ENCODE data around the gene ENTPD3. TPM values are rescaled to one million over a fixed set of nuclear protein-coding genes. Genes with fewer than 3 reads are reported as not detected.

ENTPD3 gene
- total RNA-seq, 2 donors from 2014 or later, result not detected

DNA sequence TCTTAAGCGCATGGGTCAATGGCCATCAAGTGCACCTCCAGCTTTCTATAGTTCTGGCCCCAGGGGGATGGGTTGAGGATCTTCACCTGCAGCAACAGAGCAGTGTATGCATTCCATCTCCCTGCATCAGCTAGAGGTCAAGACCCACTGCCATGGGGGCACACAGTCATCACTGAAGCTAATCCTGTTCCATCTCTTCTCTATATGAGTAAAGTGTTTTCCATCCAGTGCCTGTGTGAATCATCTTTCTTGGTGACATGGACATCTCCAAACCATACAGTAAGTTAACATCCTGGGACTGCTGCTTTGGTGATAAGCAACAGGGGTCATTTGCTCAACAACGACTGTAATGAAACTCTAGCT, 4.4 kb upstream of the ENTPD3 start:
- H3K9me3 Mint-ChIP-seq, result peaks cover 4% of the 10 kb centered on the region
- no peak for ATAC-seq (replicated peaks)
- peaks cover 19% of the 10 kb centered on the region for H3K4me1 Mint-ChIP-seq
- H3K4me3 Mint-ChIP-seq, result no peak overlapping the region
- peaks cover 10% of the 10 kb centered on the region for H3K27me3 Mint-ChIP-seq
- no peaks in the 10 kb centered on the region for H3K36me3 Mint-ChIP-seq (ENCODE audit: low read depth)
- H3K27ac Mint-ChIP-seq, result no peak overlapping the region

DNA sequence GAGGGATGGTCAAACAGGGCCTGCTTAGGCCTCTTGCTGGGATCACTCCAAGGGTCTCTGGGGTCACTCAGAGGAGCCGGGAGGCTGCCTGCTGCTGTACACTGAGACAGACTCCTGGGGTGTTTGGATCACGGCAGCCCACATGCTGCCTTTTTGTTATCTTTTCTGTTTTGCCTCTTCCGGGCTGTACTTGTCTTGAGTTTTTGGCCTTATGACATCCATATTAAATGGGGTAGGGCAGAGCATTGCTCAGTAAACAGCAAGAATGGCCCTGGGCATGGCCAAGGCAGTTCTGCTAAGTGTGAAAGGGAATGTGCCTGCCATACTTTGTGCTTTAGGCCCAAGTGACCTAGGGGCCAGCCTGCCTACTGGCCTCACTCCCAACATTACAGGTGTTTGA, 771 bp upstream of the ENTPD3 start:
- Mint-ChIP-seq H3K36me3 (ENCODE audit: low read depth) (no peaks in the 10 kb centered on the region), H3K27me3 (peaks cover 23% of the 10 kb centered on the region), H3K27ac (no peak overlapping the region), H3K4me3 (peak overlapping the region; percentile 50), H3K9me3 (no peaks in the 10 kb centered on the region), H3K4me1 (peaks cover 6% of the 10 kb centered on the region)
- ATAC-seq (replicated peaks), result no peak

GRCh38 chr3:40387895-40388254, 891 bp downstream of the ENTPD3 start:
- Mint-ChIP-seq H3K9me3 (no peaks in the 10 kb centered on the region), H3K27me3 (peaks cover 23% of the 10 kb centered on the region), H3K27ac (no peak overlapping the region), H3K36me3 (ENCODE audit: low read depth) (peaks cover 4% of the 10 kb centered on the region), H3K4me3 (no peak overlapping the region), H3K4me1 (peaks cover 6% of the 10 kb centered on the region)
- ATAC-seq (replicated peaks), result no peak

DNA sequence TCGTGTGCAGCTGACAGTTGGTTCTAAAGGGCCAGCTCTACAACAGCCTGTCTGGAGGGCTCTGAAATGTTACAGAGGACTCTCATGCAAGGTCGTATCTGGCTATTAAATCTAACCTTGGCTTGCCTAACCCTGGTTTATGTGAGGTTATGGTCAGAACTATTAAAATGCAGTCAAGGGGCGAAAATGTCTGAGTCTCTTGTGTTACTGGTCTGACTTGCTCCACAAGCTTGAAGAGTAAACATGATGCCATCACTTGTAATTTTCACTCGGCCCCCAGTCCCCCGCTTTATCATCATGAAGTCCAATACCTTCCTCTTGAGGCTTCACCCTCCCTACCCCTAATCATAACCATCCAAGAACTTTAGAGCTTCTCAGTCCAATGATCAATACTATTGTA, 9.4 kb downstream of the ENTPD3 start:
- H3K27ac Mint-ChIP-seq, result no peak overlapping the region
- no peak overlapping the region for H3K4me3 Mint-ChIP-seq
- no peaks in the 10 kb centered on the region for H3K4me1 Mint-ChIP-seq
- ATAC-seq (replicated peaks), result no peak
- no peaks in the 10 kb centered on the region for H3K27me3 Mint-ChIP-seq
- H3K9me3 Mint-ChIP-seq, result peaks cover 4% of the 10 kb centered on the region
- H3K36me3 Mint-ChIP-seq (ENCODE audit: low read depth), result peaks cover 4% of the 10 kb centered on the region

DNA sequence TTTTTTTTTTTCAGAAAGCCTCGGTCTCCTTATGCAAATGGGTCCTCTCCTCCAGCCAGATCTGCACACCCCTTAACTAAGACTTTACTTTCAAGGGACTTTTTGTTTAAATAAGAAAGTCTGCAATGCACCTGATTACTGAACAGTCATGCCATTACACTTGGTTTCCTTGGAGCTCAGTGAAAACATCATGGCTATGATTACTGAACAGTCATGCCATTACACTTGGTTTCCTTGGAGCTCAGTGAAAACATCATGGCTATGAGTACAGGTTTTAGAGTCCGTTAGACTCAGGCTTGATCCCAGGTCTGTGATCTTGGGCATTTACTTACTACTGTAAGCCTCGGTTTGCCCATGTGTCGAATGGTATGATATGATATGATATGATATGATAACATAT, 10.1 kb downstream of the ENTPD3 start:
- no peak for ATAC-seq (replicated peaks)
- Mint-ChIP-seq H3K9me3 (peaks cover 4% of the 10 kb centered on the region), H3K36me3 (ENCODE audit: low read depth) (peaks cover 4% of the 10 kb centered on the region), H3K4me3 (no peak overlapping the region), H3K27ac (no peak overlapping the region), H3K27me3 (no peaks in the 10 kb centered on the region), H3K4me1 (no peaks in the 10 kb centered on the region)

GRCh38 chr3:40397912-40398311, 10.9 kb downstream of the ENTPD3 start:
- H3K9me3 Mint-ChIP-seq, result peaks cover 4% of the 10 kb centered on the region
- H3K36me3 Mint-ChIP-seq (ENCODE audit: low read depth), result no peaks in the 10 kb centered on the region
- no peak overlapping the region for H3K4me3 Mint-ChIP-seq
- no peaks in the 10 kb centered on the region for H3K27me3 Mint-ChIP-seq
- no peak for ATAC-seq (replicated peaks)
- no peaks in the 10 kb centered on the region for H3K4me1 Mint-ChIP-seq
- H3K27ac Mint-ChIP-seq, result no peak overlapping the region

- Mint-ChIP-seq H3K27me3 (no peaks in the 10 kb centered on the region), H3K9me3 (peaks cover 4% of the 10 kb centered on the region), H3K4me1 (no peaks in the 10 kb centered on the region), H3K4me3 (no peak overlapping the region), H3K27ac (no peak overlapping the region), H3K36me3 (ENCODE audit: low read depth) (no peaks in the 10 kb centered on the region)
- ATAC-seq (replicated peaks), result no peak
Observed at GRCh38 chr3:40398346-40398745, 11.4 kb downstream of the ENTPD3 start.

DNA sequence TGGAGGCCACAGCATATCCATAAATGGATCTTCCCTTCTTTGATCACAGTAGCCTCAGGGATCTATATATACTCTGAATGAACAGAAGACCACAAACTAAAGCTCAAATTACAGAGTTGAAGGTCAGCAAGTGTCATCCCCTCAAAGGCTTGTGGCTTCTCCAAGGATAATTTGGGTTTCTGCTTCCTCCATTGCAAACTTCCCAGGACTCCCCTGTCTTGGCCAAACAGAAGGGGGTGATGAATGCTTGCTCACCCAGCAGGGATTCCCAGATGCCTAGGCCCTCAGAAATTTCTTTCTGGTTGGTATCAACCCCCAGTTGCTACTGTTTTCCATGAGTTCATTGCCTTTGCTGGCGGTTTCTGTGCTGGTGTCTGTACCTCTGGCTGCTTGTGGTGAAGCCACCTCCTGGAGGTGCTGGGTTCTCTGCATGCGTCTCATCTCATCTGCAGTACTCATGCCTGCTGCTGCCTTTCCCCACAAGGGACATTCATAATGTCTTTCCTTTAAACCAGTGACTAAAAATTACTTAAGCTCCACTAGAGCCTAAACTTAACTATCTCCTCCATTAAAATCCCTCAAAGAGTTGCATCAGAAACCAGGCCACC, 17.7 kb downstream of the ENTPD3 start:
- Mint-ChIP-seq H3K36me3 (ENCODE audit: low read depth) (no peaks in the 10 kb centered on the region), H3K9me3 (no peaks in the 10 kb centered on the region), H3K27me3 (no peaks in the 10 kb centered on the region), H3K27ac (no peak overlapping the region), H3K4me1 (no peaks in the 10 kb centered on the region), H3K4me3 (no peak overlapping the region)
- ATAC-seq (replicated peaks), result no peak

DNA sequence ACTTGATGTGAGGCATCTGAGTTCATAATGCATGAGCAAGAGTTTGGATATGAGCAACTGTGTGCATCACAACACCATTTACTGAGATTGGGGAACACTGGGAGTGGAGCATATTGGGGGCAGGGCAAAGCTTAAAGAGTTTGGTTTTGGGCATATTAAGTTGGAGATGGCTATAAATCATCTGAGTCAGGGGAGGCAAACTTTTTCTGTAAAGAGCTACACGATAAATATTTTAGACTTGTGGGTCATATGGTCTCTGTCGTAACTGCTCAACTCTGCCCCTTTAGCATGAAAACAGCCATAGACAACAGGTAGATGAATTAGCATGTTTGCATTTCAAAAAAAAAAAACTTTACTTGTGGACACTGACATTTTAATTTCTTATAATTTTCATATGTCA, 20.0 kb downstream of the ENTPD3 start:
- ATAC-seq (replicated peaks), result no peak
- H3K27me3 Mint-ChIP-seq, result no peaks in the 10 kb centered on the region
- H3K9me3 Mint-ChIP-seq, result no peaks in the 10 kb centered on the region
- H3K27ac Mint-ChIP-seq, result no peak overlapping the region
- H3K4me1 Mint-ChIP-seq, result no peaks in the 10 kb centered on the region
- H3K36me3 Mint-ChIP-seq (ENCODE audit: low read depth), result no peaks in the 10 kb centered on the region
- H3K4me3 Mint-ChIP-seq, result no peak overlapping the region

DNA sequence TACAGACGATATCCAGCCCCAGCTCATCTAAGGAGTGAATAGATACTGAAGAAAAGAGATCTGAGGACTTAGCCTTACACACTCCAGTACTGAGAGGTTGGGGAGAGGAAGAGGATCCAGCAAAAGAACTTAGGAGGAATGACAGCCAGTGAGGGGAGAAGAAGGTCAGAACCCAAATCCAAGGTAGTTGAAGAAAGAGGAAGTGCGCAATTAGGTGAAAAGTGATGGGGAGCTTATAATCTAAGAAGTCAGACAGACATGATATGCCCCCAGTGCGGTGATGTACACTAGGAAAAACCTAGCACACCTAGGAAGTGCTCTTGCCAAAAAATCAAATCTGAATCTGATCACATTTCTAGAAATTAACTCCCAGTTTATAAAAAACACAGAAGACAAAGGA, 20.6 kb downstream of the ENTPD3 start:
- Mint-ChIP-seq H3K27me3 (no peaks in the 10 kb centered on the region), H3K4me3 (no peak overlapping the region), H3K4me1 (no peaks in the 10 kb centered on the region), H3K9me3 (no peaks in the 10 kb centered on the region), H3K27ac (no peak overlapping the region), H3K36me3 (ENCODE audit: low read depth) (no peaks in the 10 kb centered on the region)
- no peak for ATAC-seq (replicated peaks)

- no peak for ATAC-seq (replicated peaks)
- Mint-ChIP-seq H3K9me3 (no peaks in the 10 kb centered on the region), H3K4me3 (no peak overlapping the region), H3K27ac (no peak overlapping the region), H3K4me1 (no peaks in the 10 kb centered on the region), H3K27me3 (no peaks in the 10 kb centered on the region), H3K36me3 (ENCODE audit: low read depth) (no peaks in the 10 kb centered on the region)
Observed at GRCh38 chr3:40414270-40414669, 27.3 kb downstream of the ENTPD3 start.

DNA sequence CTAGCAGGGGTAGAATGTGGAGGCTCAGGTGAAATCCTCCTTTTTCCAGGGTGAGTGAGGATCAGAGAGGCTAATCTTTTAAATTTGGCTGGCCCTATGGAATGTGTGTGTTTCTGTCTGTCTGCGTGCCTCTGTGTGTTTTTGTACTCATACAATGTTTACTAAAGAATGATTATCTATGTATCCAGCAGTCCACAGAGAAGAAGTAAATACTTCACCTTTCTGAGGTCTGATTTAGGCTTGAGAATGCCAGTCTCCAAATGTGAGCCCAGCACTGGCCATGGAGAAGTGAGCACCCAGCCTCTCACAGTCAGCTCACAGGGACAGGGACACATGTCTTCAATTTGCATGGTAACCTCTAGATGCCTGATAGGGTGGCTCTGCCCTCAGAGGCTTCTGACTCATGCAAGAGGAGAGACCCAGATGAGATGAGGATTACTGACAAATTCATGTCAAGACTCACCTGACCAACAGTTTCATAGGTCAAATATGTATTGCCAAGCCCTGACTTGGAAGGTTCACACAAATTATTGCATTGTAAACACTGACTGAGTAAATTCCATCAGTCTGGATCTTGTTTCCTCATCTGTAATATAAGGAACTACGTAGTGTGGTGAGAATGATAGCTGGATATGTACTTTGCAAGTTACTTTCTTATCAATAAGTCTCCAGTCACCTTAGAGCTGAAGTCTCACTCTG, 31.0 kb downstream of the ENTPD3 start:
- H3K4me1 Mint-ChIP-seq, result no peaks in the 10 kb centered on the region
- no peak overlapping the region for H3K27ac Mint-ChIP-seq
- no peak for ATAC-seq (replicated peaks)

GRCh38 chr3:40422861-40423260, 35.9 kb downstream of the ENTPD3 start:
- Mint-ChIP-seq H3K27me3 (no peaks in the 10 kb centered on the region), H3K4me3 (no peak overlapping the region)
- ATAC-seq (replicated peaks), result no peak

More for the DNA sequence above, 31.0 kb downstream of the ENTPD3 start:
- Mint-ChIP-seq H3K27me3 (no peaks in the 10 kb centered on the region), H3K4me3 (no peak overlapping the region), H3K36me3 (ENCODE audit: low read depth) (no peaks in the 10 kb centered on the region), H3K9me3 (no peaks in the 10 kb centered on the region)

DNA sequence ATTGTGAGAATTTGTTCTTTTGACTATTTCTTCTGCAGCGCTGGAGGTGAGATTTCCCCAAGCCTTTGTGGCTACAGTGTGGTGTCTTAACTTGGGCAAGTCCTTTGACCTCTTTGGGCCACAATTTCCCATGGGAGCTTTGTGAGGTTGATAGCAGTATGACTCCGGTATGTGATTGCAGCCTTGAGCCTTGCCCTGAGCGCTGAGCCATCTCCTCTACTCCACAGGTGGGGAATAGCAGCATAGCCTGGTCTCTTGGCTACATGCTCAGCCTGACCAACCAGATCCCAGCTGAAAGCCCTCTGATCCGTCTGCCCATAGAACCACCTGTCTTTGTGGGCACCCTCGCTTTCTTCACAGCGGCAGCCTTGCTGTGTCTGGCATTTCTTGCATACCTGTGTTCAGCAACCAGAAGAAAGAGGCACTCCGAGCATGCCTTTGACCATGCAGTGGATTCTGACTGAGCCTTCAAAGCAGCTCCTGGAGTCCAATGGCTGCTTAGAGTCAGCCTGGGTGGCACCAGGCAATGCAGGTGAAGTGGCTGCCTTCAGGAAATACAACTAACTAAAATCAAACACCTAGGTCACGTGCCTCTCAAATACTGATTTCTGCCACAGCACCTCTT, 40.2 kb downstream of the ENTPD3 start:
- no peak overlapping the region for H3K27ac Mint-ChIP-seq
- no peaks in the 10 kb centered on the region for H3K4me1 Mint-ChIP-seq
- H3K9me3 Mint-ChIP-seq, result no peaks in the 10 kb centered on the region
- no peak for ATAC-seq (replicated peaks)
- no peak overlapping the region for H3K4me3 Mint-ChIP-seq
- no peaks in the 10 kb centered on the region for H3K27me3 Mint-ChIP-seq
- peaks cover 6% of the 10 kb centered on the region for H3K36me3 Mint-ChIP-seq (ENCODE audit: low read depth)

More at GRCh38 chr3:40422861-40423260, 35.9 kb downstream of the ENTPD3 start:
- Mint-ChIP-seq H3K9me3 (no peaks in the 10 kb centered on the region), H3K36me3 (ENCODE audit: low read depth) (peaks cover 6% of the 10 kb centered on the region), H3K27ac (no peak overlapping the region), H3K4me1 (no peaks in the 10 kb centered on the region)

DNA sequence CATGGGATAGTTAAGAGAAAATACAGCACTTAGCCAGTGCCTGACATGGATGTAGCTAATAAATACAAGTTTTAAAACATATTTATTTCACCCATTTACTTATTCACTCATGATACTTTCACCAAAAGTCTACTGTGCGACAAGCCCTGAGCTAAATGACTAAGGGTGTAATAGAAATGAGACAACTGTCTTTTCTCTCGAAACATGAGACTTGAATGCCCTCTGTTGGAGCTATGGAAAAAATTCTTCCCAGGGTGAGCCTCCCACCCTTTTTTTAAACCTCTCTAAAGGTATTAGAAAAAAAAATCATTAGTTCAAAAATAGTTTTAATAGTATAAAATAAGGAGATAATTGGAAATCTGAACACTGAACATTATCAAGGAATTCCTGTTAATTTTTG, 45.8 kb downstream of the ENTPD3 start:
- no peak overlapping the region for H3K27ac Mint-ChIP-seq

More for the DNA sequence above, 45.8 kb downstream of the ENTPD3 start:
- H3K9me3 Mint-ChIP-seq, result no peaks in the 10 kb centered on the region
- H3K4me1 Mint-ChIP-seq, result no peaks in the 10 kb centered on the region
- H3K27me3 Mint-ChIP-seq, result no peaks in the 10 kb centered on the region
- no peaks in the 10 kb centered on the region for H3K36me3 Mint-ChIP-seq (ENCODE audit: low read depth)
- H3K4me3 Mint-ChIP-seq, result no peak overlapping the region
- ATAC-seq (replicated peaks), result no peak

Measured in activated T-helper 17 cell treated with anti-CD3 and anti-CD28 coated beads, Interleukin-2, amount 50 U/mL, for 72 hours (primary cell).